Fibroblast of skin of right biceps (primary cell): ENCODE results near the gene DUSP11.
"Not testable (repeated sequence)": the region's sequence is repeated elsewhere in the genome, so short reads cannot be mapped to it uniquely, and the experiment has no call there.

Source experiments
- DNase-seq: peaks from one replicate; pipeline ENCODE4 v3.0.0-alpha.2; 2013

Gene DUSP11

DNA sequence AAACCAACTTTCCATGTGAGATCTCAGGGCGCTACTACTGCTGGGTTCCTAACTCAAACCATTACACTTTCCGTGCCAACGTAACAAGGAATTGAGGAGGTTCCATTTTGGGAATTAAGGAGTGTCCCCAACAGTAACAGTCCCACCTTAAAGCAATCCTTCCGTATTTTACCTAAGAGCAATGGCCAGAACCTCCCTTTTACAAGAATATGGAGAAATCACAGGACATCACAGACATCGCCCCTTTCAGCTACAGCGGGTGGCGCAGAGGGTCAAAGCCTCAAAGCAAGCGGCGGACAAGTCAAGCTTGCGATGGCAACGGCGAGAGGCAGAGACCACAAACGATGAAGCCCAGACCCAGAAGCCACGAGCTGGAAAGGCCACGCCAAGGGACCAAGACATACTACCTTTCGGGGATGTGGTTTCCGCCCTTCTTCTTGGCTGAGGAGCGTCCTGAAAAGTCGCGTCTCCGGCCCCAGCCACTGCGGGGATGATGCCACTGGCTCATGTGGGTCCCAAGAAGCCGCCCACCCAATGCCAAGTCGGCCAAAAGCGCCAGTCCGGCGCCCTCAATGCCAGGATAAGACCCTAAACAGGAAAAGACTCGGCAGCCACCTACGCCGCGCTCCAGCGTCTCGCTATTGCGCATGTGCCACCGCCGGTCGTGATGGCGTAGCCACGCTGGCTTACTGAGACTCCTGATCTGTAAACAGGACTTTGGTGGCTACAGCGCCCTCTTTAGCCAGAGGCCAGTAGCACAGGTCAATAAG, at the start of gene DUSP11:
Gene DUSP11, minus strand, starts transcription at position 637 of the 770 bp plus-strand sequence. Its CDS starts 129 bp downstream, at position 508.
- peak; percentile 92 for DNase-seq

- DNase-seq, result peak; percentile 95
Observed at GRCh38 chr2:73828818-73829570, 49.1 kb upstream of the DUSP11 start, which contains the start of gene STAMBP. Gene STAMBP (plus strand): TSS chr2:73828961. CDS start chr2:73830857, 1,896 bp downstream.

DNA sequence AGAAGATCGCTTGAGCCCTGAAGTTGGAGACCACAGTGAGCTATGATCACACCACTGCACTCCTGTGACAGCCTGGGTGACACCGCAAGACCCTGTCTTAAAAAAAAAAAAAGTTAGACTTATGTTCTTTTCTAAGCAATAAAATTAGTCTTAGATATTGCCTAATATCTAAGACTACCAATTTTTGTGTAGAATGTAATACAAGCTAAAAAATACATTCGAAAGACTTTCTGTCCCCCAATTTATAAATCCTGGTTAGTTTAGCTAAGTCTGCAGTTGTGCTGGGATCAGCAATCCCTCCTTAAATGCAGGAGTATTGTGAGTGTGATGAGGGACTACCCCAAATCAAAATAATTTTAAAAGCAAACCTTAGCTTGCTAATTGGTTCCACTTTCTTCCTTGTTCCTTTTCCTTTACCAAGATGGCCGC, 48.5 kb upstream of the DUSP11 start:
- no peak for DNase-seq

- no peak for DNase-seq
Observed at GRCh38 chr2:73827660-73828388, 47.9 kb upstream of the DUSP11 start.

DNA sequence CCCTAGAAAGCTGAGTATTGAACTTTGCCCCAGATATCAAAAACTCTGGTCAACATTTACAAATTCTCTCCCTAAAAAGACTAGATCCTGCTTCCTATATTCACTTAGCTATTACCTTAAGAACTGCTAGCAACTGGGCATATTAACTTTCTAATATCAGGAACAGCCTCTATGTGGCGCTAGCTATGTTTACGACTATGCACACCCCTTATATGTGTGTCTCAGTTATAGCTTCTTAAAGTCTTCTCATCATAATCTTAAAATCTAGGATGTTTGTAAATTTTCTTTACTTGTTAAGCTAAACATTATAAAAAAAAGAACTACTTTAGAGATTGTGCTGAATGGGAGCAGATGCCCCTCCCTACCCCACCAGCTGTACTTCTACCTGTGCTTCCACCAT, 47.1 kb upstream of the DUSP11 start:
- DNase-seq, result peak; percentile 39

DNA sequence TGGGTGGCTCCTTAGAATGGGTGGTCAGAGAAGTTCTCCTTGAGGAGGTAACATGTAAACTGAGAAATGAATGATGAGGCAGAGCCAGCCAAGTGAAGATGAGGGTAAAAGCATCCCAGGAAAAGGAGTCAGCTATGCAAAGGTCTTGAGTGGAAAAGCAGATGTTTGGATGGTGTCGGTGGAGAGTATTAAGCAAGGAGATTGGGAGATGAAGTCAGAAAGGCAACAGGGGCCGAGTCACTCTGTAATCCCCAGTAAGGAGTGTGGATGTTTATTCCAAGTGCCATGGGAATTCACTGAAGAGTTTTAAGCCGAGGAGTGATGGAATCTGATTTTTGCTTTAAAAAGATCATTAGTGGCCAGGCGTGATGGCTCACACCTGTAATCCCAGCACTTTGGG, 45.5 kb upstream of the DUSP11 start:
- DNase-seq, result no peak

- DNase-seq, result peak; percentile 77
Observed at GRCh38 chr2:73823916-73824523, 44.1 kb upstream of the DUSP11 start.

GRCh38 chr2:73823416-73823815, 43.5 kb upstream of the DUSP11 start:
- DNase-seq, result no peak

GRCh38 chr2:73822991-73823390, 43.1 kb upstream of the DUSP11 start:
- no peak for DNase-seq

GRCh38 chr2:73822276-73822675, 42.4 kb upstream of the DUSP11 start:
- DNase-seq, result no peak

DNA sequence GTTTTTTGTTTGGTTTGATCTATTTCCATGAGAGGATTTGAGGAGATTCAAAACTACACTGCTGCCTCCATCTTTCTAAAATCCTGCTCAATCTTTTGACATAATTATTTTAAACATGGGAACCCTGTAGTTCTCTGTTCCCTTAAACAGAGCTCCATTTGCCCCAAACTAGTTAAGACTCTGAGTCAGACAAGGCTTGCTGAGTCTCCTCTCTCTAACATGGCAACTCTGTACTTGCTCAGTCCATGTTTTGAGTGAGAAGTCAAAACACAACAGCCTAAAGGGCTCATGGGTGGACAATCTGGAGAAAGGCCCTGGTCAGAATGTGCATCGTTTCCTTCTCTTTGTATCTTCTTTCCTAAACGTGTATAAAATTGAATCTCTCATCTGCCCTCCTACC, 41.8 kb upstream of the DUSP11 start:
- no peak for DNase-seq

DNA sequence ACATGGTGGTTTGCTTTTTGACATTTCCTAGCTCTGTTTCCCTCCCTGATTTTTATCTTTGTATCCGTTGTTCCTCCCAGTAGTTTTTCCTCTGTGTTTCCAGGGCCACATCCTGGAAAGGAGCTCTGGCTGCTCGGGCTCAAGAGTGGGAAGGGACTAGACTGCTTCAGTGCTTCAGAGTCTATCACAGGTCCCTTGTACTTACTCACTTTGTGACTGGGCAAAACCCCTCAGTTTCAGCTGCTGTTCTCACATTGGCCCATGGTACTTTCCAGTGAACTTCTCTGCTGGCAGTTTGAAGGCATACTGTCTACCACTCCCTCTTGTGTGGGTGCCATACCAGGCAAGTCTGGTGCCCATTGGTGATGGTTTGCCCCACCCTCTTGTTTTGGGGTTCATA, 41.3 kb upstream of the DUSP11 start:
- DNase-seq, result no peak

GRCh38 chr2:73818296-73818695, 38.4 kb upstream of the DUSP11 start:
- DNase-seq, result no peak

DNA sequence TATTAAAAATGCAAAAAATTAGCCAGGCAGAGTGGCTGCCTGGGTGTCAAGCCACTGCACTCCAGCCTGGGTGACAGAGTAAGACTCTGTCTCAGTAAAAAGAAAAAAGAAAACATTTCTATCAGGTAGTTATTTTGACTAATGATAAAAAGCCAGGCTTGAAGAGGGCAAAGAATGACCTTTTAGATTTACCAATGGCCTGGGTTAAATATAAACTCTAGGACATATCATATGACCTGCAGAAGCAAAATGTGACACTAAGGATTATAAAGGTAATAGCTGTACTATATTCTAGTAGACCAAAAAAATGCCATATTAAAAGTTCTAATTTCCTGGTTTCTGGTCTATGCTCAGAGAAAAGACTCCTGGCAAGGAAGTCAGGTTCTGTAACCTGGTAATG, 32.7 kb upstream of the DUSP11 start:
- DNase-seq, result no peak

DNA sequence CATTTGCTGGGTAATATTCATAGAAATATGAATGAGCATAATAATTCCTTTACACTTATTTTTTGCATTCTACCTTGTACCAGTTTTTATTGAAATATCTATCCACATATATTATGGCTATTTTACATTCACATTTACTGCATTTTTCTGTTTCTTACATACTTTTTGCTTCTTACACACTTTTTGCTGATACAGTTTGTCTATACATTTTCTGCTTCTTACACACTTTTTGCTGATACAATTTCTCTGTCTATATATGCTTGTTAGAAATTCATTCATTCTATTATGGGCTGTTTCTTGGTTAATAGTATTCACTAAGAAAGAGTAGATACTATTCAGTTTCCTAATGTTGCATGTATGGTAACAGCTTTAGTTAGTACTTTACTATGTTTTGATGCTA, 32.0 kb upstream of the DUSP11 start:
- DNase-seq, result no peak

- not testable (repeated sequence) for DNase-seq
Observed at GRCh38 chr2:73783883-73784282, 4.0 kb upstream of the DUSP11 start, which contains the start of gene C2orf78. Gene C2orf78 (plus strand): TSS chr2:73784183. CDS start chr2:73784310, 127 bp downstream.

GRCh38 chr2:73783402-73783801, 3.5 kb upstream of the DUSP11 start:
- not testable (repeated sequence) for DNase-seq

DNA sequence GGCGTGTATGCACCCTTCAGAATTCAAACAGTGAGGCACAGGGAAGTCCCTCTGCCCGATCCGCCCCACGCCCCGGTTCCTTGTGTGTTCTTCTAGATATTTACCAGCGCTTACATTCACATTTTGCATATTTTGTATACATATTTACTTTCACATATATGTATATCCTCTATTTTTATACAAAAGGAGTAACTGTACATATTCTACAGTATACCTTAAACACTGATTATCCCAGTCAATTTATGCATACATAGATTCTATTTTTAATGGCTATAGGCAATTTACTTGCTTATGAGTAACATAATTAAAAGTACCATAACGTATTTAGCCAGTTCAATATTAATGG, 307 bp upstream of the DUSP11 start:
- DNase-seq, result no peak

GRCh38 chr2:73778867-73779466, 936 bp downstream of the DUSP11 start:
- not testable (repeated sequence) for DNase-seq

DNA sequence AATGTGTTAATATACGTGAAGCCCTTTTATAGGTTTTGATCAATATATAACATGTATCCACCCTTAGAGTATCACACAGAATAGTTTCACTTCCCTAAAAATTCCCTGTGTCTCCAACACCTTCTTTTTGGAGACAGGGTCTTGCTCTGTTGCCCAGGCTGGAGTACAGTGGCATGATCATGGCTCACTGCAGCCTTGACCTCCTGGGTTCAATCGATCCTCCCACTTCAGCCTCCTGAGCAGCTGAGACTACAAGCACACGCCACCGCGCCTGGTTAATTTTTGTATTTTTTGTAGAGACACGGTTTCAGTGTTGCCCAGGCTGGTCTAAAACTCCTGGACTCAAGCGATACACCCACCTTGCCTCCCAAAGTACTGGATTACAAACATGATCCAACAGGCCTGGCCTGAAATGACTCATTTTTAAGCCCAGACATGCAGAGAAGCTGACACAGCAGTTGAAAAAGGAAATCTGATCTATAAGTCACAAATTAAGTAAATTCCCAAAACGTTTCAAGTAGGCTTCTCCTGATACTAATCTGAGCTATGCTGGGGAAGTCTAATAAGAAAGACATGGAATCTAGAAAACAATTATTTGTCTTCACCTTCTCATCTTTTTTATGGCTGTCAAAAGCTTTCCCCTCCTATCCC, 2.9 kb downstream of the DUSP11 start:
- peak; percentile 64 for DNase-seq

DNA sequence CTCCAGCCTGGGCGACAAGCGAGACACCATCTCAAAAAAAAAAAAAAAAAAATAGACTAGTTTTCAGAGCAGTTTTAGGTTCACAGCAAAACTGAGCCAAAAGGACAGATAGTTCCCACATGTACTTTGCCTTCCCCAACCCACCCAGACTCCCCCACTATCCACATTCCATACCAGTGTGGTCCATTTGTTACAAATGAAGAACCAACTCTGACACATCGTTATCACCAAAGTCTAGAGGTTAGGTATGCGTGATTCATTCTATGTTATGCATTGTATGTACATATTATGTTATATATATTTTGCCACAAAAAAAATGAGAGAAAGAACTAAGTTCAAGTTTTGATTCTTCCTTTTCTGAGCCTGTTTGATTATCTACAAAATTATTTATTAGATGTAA, 3.5 kb downstream of the DUSP11 start:
- DNase-seq, result peak; percentile 78

DNA sequence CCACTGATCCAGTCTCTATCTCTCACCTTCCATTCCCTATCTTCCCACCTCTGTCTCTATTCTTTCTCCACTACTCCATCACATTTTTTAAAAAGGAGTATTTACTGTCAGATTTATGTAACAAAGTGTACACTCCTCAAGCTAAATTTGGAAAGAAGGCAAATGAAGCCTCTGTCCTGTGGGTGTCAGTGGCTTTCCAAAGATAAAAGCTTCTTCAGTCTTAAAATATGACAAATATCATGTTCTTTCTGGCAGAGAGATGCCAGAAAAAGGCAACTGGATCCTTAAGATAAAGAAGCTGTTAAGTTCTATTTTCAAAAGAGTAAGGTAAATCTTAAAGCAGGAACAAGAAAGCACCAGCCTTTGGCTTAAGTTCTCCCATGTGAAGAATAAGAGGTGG, 7.1 kb downstream of the DUSP11 start:
- no peak for DNase-seq
